Stromal cell of bone marrow (primary cell): Measurements from ENCODE around the gene JAK3.
"Not testable (repeated sequence)": the region's sequence is repeated elsewhere in the genome, so short reads cannot be mapped to it uniquely, and the experiment has no call there.

Experiments used
- DNase-seq: peaks from one replicate; pipeline ENCODE4 v3.0.0-alpha.2; 2012; ENCODE audit warnings: low read depth

The JAK3 gene

GRCh38 chr19:17777840-17778239 lies 69.9 kb downstream of the JAK3 start:
- not testable (repeated sequence) for DNase-seq

GRCh38 chr19:17775991-17776803 lies 71.6 kb downstream of the JAK3 start:
- peak; percentile 57 for DNase-seq

GRCh38 chr19:17775245-17775927 lies 72.4 kb downstream of the JAK3 start:
- no peak for DNase-seq
